Transverse colon (tissue), 3 donors: ENCODE measurements around the gene PCGF1.

Experiments
- POLR2A ChIP-seq: fragments of 450-650 bp; IDR thresholded peaks from one replicate; pipeline ENCODE4 v1.6.1; 2016; ENCODE audit warnings: antibody characterized with exemption, mild to moderate bottlenecking, moderate library complexity
- TF ChIP-seq, protein P1 (sequence below), 5 experiments: fragments of 200-600 bp in 3 of 5; fragments of 450-650 bp in 2 of 5; sonication (generic) in 3 of 5; IDR thresholded peaks; 1 replicate in 2 of 5; 2 replicates in 3 of 5; pipeline ENCODE4 v1.5.1; 2016 to 2017; ENCODE audit warnings: antibody characterized with exemption in 5 of 5, inconsistent platforms in 3 of 5, mild to moderate bottlenecking in 2 of 5, moderate library complexity in 1 of 5

- TF ChIP-seq, protein P1, sequence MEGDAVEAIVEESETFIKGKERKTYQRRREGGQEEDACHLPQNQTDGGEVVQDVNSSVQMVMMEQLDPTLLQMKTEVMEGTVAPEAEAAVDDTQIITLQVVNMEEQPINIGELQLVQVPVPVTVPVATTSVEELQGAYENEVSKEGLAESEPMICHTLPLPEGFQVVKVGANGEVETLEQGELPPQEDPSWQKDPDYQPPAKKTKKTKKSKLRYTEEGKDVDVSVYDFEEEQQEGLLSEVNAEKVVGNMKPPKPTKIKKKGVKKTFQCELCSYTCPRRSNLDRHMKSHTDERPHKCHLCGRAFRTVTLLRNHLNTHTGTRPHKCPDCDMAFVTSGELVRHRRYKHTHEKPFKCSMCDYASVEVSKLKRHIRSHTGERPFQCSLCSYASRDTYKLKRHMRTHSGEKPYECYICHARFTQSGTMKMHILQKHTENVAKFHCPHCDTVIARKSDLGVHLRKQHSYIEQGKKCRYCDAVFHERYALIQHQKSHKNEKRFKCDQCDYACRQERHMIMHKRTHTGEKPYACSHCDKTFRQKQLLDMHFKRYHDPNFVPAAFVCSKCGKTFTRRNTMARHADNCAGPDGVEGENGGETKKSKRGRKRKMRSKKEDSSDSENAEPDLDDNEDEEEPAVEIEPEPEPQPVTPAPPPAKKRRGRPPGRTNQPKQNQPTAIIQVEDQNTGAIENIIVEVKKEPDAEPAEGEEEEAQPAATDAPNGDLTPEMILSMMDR (IDR thresholded peaks at IDR 0.05): no peak
- TF ChIP-seq POLR2A: no peak
Observed at GRCh38 chr2:74515981-74516633, 8.6 kb upstream of the PCGF1 start.
